GM12878 (cell line): ENCODE results near the gene COQ4. TPM values are rescaled to one million over a fixed set of nuclear protein-coding genes. Genes with fewer than 3 reads are reported as not detected.

Experiments
- ATF7 ChIP-seq: fragments of 450-650 bp; IDR thresholded peaks from 2 replicates; pipeline ENCODE4 v1.6.1; 2016; ENCODE audit warnings: low read depth, mild to moderate bottlenecking
- BACH1 ChIP-seq: fragments of 450-650 bp; IDR thresholded peaks from 2 replicates; pipeline ENCODE4 v1.6.1; 2017; ENCODE audit warnings: mild to moderate bottlenecking, borderline replicate concordance
- CBX3 ChIP-seq: fragments of 200-600 bp; sonication (generic); IDR thresholded peaks from 2 replicates; pipeline ENCODE4 v1.6.1; 2016; ENCODE audit warnings: low read depth, borderline replicate concordance
- CHD1 ChIP-seq: IDR thresholded peaks from 2 replicates; pipeline ENCODE4 v1.6.1; 2012; ENCODE audit warnings: low read depth, low read length, improper control_type of control experiment
- CREB1 ChIP-seq: IDR thresholded peaks from 2 replicates; pipeline ENCODE4 v1.6.1; 2012; ENCODE audit warnings: low read depth, mild to moderate bottlenecking, inconsistent platforms
- E2F8 ChIP-seq: fragments of 450-650 bp; IDR thresholded peaks from 2 replicates; pipeline ENCODE4 v1.6.1; 2018; ENCODE audit warnings: mild to moderate bottlenecking, low read depth, moderate library complexity; ENCODE audit not compliant: partially characterized antibody
- FOS ChIP-seq: IDR thresholded peaks from 3 replicates; pipeline ENCODE4 v1.6.1; 2011; ENCODE audit warnings: borderline replicate concordance; ENCODE audit not compliant: insufficient read length; ENCODE audit errors: extremely low read depth
- MTA3 ChIP-seq: IDR thresholded peaks from 2 replicates; pipeline ENCODE4 v1.6.1; 2012; ENCODE audit warnings: low read length, inconsistent platforms, borderline replicate concordance
- NFXL1 ChIP-seq: fragments of 450-650 bp; IDR thresholded peaks from 2 replicates; pipeline ENCODE4 v1.6.1; 2017; ENCODE audit warnings: antibody characterized with exemption, mild to moderate bottlenecking, borderline replicate concordance
- NRF1 ChIP-seq: conservative IDR thresholded peaks from 2 replicates; pipeline ENCODE4 v1.6.1; 2011; ENCODE audit warnings: mild to moderate bottlenecking, low read depth, low read length, improper control_type of control experiment
- SMAD1 ChIP-seq: fragments of 450-650 bp; IDR thresholded peaks from 2 replicates; pipeline ENCODE4 v1.6.1; 2018; ENCODE audit warnings: mild to moderate bottlenecking, low read depth; ENCODE audit not compliant: partially characterized antibody
- SMARCA5 ChIP-seq: fragments of 450-650 bp; IDR thresholded peaks from 2 replicates; pipeline ENCODE4 v1.6.1; 2017; ENCODE audit warnings: mild to moderate bottlenecking
- USF1 ChIP-seq: IDR thresholded peaks from 2 replicates; pipeline ENCODE4 v1.6.1; 2011; ENCODE audit warnings: borderline replicate concordance, low read depth, mild to moderate bottlenecking, moderate library complexity, mixed read lengths, low read length; ENCODE audit not compliant: insufficient read depth; ENCODE audit errors: extremely low read length
- ZBTB11 ChIP-seq: fragments of 450-650 bp; formaldehyde crosslinking; IDR thresholded peaks from 2 replicates; pipeline ENCODE4 v1.5.0; 2022; ENCODE audit warnings: mild to moderate bottlenecking, missing genetic modification characterization
- ZNF207 ChIP-seq: fragments of 450-650 bp; IDR thresholded peaks from 2 replicates; pipeline ENCODE4 v1.6.1; 2014; ENCODE audit warnings: antibody characterized with exemption, mild to moderate bottlenecking, borderline replicate concordance
- ZNF274 ChIP-seq: IDR thresholded peaks from one replicate; pipeline ENCODE4 v1.8.0; 2011; ENCODE audit not compliant: insufficient read length, insufficient read depth
- polyA plus RNA-seq, 11 experiments: library from polyadenylated mRNA; depleted of rRNA in 4 of 11; unstranded in 6 of 11; stranded (reverse) in 5 of 11; fragments of >200 nt; fragmentation: Nextera tagmentation in 4 of 11; fragmentation: Illumina TruSeq in 1 of 11; extraction: Ambion mirVana in 4 of 11; extraction: Trizol in 1 of 11; gene quantifications; 1 replicate in 1 of 11; 2 replicates in 10 of 11; pipeline versions ENCODE4 v1.2.1 to v1.2.3, GENCODE V29; 2011 to 2016; ENCODE audit warnings: inconsistent platforms in 2 of 11, missing spikeins in 2 of 11, low read depth in 1 of 11
- total RNA-seq, 4 experiments: library from RNA; depleted of rRNA in 3 of 4; stranded (reverse); fragments of >200 nt in 3 of 4; fragmentation: Illumina TruSeq in 1 of 4; extraction: Trizol in 1 of 4; gene quantifications; 2 replicates each; pipeline versions ENCODE4 v1.2.1 to v1.2.3, GENCODE V29; 2013 to 2021
- TF ChIP-seq, protein P1 (sequence below): fragments of 450-650 bp; IDR thresholded peaks from 2 replicates; pipeline ENCODE4 v1.6.1; 2014; ENCODE audit warnings: mild to moderate bottlenecking
- TF ChIP-seq, protein P2 (sequence below): IDR thresholded peaks from 2 replicates; pipeline ENCODE4 v1.6.1; 2012; ENCODE audit warnings: low read length, inconsistent platforms

The COQ4 gene
- total and polyA plus RNA-seq, 10 of the 15 experiments (the other 5 are each of a cell fraction or from before 2014, with no cell fraction given) = 3.8 to 64.1 (median 38.6) TPM

DNA sequence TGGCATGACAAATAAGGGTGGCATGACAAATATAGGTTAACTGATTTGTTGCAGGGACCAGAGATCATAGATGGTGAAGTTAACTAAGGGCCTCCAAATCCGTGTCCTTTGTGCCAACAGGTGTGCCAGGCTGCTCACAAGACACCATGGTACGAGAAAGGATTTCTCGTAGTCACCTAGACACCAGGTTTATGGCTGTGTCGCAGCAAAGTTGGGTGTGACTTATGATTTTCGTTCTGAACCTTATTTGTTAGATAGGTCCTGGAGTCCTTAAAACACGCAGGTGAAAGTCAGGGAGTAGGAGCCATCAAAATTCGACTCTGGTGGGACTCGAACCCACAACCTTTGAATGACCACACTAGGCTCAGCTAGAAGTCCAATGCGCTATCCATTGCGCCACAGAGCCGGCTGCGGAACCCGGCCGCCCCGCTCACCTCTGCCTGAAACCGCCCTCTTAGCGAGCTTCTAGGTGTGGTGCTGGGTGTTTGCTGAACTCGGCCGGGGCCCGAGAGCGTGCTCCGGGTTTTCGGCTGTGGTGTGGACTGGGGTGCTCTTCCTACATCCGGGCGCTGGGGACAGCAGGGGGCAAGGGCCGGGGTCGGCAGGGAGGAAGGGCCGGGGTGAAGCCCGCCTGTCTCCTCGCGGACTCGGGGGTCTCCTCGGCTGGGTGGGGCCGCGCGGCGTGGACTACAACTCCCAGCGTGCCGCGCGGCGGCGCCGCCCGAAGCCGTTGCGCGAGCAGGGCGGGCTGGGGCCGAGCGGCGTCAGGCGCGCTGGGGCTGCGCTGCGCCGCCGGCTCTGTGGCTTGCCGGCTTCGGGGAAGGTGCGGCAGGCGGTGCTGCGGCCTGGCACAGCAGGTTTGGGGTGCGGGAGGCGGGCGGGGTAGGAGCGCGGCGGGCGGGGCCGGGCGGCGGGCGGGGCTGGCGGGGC is 17.4 kb downstream of the COQ4 start, which contains the start of gene SLC27A4 (continued):
- TF ChIP-seq ZNF207 = peak; percentile 80
- TF ChIP-seq SMAD1 = no peak
- no peak for TF ChIP-seq CBX3
- no peak for TF ChIP-seq BACH1
- TF ChIP-seq NRF1 = peak; percentile 44
- no peak for TF ChIP-seq CHD1
- TF ChIP-seq SMARCA5 = no peak
- no peak for TF ChIP-seq USF1
- TF ChIP-seq ATF7 = no peak
- no peak for TF ChIP-seq ZNF274
- TF ChIP-seq, protein P1, sequence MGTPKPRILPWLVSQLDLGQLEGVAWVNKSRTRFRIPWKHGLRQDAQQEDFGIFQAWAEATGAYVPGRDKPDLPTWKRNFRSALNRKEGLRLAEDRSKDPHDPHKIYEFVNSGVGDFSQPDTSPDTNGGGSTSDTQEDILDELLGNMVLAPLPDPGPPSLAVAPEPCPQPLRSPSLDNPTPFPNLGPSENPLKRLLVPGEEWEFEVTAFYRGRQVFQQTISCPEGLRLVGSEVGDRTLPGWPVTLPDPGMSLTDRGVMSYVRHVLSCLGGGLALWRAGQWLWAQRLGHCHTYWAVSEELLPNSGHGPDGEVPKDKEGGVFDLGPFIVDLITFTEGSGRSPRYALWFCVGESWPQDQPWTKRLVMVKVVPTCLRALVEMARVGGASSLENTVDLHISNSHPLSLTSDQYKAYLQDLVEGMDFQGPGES = no peak
- TF ChIP-seq, protein P2, sequence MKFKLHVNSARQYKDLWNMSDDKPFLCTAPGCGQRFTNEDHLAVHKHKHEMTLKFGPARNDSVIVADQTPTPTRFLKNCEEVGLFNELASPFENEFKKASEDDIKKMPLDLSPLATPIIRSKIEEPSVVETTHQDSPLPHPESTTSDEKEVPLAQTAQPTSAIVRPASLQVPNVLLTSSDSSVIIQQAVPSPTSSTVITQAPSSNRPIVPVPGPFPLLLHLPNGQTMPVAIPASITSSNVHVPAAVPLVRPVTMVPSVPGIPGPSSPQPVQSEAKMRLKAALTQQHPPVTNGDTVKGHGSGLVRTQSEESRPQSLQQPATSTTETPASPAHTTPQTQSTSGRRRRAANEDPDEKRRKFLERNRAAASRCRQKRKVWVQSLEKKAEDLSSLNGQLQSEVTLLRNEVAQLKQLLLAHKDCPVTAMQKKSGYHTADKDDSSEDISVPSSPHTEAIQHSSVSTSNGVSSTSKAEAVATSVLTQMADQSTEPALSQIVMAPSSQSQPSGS = no peak
- TF ChIP-seq CREB1 = peak; percentile 82
- no peak for TF ChIP-seq ZBTB11
- TF ChIP-seq MTA3 = no peak
- no peak for TF ChIP-seq FOS
- TF ChIP-seq NFXL1 = no peak
- TF ChIP-seq E2F8 = no peak
